ENCODE data around the gene ST7.

DNA sequence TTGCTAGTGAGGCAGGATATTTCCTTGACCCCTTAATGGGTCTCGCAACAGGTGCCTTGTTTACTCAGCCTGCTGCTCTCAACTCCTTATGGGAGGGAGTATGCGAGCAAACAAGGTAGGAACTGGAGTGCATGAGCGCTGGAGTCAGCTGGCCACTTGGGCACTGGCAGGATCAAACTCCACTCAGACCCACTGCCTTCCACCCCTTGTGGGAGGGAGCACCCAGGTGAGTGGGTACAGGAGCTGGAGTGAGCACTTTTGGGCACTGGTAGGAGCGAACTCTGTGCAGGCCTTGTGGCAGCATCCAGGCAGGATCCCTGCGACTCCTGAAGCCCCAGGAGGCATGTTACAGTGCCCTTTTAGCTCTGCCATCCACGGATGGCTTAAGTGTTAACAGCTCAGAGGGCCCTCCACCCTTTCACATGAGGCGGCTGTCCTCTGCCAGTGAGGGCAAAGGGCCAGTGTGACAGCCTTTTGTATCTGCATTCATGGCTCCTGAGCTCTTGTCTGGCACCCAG lies 123.2 kb downstream of the ST7 start:
- TF ChIP-seq, protein P1, sequence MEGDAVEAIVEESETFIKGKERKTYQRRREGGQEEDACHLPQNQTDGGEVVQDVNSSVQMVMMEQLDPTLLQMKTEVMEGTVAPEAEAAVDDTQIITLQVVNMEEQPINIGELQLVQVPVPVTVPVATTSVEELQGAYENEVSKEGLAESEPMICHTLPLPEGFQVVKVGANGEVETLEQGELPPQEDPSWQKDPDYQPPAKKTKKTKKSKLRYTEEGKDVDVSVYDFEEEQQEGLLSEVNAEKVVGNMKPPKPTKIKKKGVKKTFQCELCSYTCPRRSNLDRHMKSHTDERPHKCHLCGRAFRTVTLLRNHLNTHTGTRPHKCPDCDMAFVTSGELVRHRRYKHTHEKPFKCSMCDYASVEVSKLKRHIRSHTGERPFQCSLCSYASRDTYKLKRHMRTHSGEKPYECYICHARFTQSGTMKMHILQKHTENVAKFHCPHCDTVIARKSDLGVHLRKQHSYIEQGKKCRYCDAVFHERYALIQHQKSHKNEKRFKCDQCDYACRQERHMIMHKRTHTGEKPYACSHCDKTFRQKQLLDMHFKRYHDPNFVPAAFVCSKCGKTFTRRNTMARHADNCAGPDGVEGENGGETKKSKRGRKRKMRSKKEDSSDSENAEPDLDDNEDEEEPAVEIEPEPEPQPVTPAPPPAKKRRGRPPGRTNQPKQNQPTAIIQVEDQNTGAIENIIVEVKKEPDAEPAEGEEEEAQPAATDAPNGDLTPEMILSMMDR (IDR thresholded peaks at IDR 0.05) = no peak
- no peak for TF ChIP-seq ZFX (IDR thresholded peaks at IDR 0.05; ENCODE audit: borderline replicate concordance)

All from 22Rv1 (cell line).